Left renal cortex interstitium (tissue), 4 donors: ENCODE results near the gene ARFGAP2. TPM values are rescaled to one million over a fixed set of nuclear protein-coding genes. Genes with fewer than 3 reads are reported as not detected.
"Not testable (repeated sequence)": the region's sequence is repeated elsewhere in the genome, so short reads cannot be mapped to it uniquely, and the experiment has no call there.

Source experiments
- DNase-seq, 4 donors: peaks; one replicate each; pipeline ENCODE4 v3.0.0-alpha.2; 2013; ENCODE audit warnings: low read depth in 4 of 4, low spot score in 2 of 4, missing footprints in 1 of 4
- polyA plus RNA-seq, 4 donors: library from polyadenylated mRNA; unstranded; fragments of 120-200 nt; gene quantifications; one replicate each; pipeline ENCODE4 v1.2.1, GENCODE V29; 2013; ENCODE audit not compliant: insufficient read length in 4 of 4

Gene ARFGAP2
- 10 to 100 TPM; 79.5 to 95.9 (median 87.1) TPM for polyA plus RNA-seq

GRCh38 chr11:47176328-47177228, at the start of gene ARFGAP2:
Gene ARFGAP2, minus strand, starts transcription at chr11:47176879. Its CDS starts 26 bp downstream, at chr11:47176853.
- peak in 3 of 4 donors; percentile 88 to 92 (median 90) for DNase-seq

- DNase-seq = no peak
Observed at GRCh38 chr11:47225552-47226400, 49.1 kb upstream of the ARFGAP2 start.

- no peak for DNase-seq
Observed at GRCh38 chr11:47222696-47223095, 46.0 kb upstream of the ARFGAP2 start.

- DNase-seq = no peak
Observed at GRCh38 chr11:47220401-47220821, 43.7 kb upstream of the ARFGAP2 start.

GRCh38 chr11:47216121-47216798, 39.6 kb upstream of the ARFGAP2 start:
- DNase-seq = peak in 2 of 4 donors; percentile 15 to 17

GRCh38 chr11:47215366-47215910, 38.8 kb upstream of the ARFGAP2 start:
- peak in 3 of 4 donors; percentile 4 to 41 (median 15) for DNase-seq

- DNase-seq = peak; percentile 57 to 70 (median 62)
Observed at GRCh38 chr11:47213950-47214565, 37.4 kb upstream of the ARFGAP2 start.

GRCh38 chr11:47212938-47213337, 36.3 kb upstream of the ARFGAP2 start:
- no peak for DNase-seq

GRCh38 chr11:47208628-47209027, 31.9 kb upstream of the ARFGAP2 start:
- no peak for DNase-seq

- not testable (repeated sequence) for DNase-seq
Observed at GRCh38 chr11:47208008-47208552, 31.4 kb upstream of the ARFGAP2 start.

- DNase-seq = no peak
Observed at GRCh38 chr11:47207459-47207858, 30.8 kb upstream of the ARFGAP2 start.

GRCh38 chr11:47206577-47206976, 29.9 kb upstream of the ARFGAP2 start:
- DNase-seq = not testable (repeated sequence)

- no peak for DNase-seq
Observed at GRCh38 chr11:47204637-47204989, 27.9 kb upstream of the ARFGAP2 start.

GRCh38 chr11:47202576-47202975, 25.9 kb upstream of the ARFGAP2 start:
- DNase-seq = no peak

GRCh38 chr11:47201015-47201414, 24.3 kb upstream of the ARFGAP2 start:
- DNase-seq = no peak

GRCh38 chr11:47198161-47198560, 21.5 kb upstream of the ARFGAP2 start:
- not testable (repeated sequence) for DNase-seq

- no peak for DNase-seq
Observed at GRCh38 chr11:47192111-47192510, 15.4 kb upstream of the ARFGAP2 start.

- DNase-seq = not testable (repeated sequence)
Observed at GRCh38 chr11:47191137-47191536, 14.5 kb upstream of the ARFGAP2 start.

- no peak for DNase-seq
Observed at GRCh38 chr11:47189100-47189834, 12.6 kb upstream of the ARFGAP2 start.
